ENCODE results near the gene CCNY.
"Not testable (repeated sequence)": the region's sequence is repeated elsewhere in the genome, so short reads cannot be mapped to it uniquely, and the experiment has no call there.

The CCNY gene

GRCh38 chr10:35493196-35494118 lies 157.1 kb downstream of the CCNY start:
- DNase-seq, result no peak

DNA sequence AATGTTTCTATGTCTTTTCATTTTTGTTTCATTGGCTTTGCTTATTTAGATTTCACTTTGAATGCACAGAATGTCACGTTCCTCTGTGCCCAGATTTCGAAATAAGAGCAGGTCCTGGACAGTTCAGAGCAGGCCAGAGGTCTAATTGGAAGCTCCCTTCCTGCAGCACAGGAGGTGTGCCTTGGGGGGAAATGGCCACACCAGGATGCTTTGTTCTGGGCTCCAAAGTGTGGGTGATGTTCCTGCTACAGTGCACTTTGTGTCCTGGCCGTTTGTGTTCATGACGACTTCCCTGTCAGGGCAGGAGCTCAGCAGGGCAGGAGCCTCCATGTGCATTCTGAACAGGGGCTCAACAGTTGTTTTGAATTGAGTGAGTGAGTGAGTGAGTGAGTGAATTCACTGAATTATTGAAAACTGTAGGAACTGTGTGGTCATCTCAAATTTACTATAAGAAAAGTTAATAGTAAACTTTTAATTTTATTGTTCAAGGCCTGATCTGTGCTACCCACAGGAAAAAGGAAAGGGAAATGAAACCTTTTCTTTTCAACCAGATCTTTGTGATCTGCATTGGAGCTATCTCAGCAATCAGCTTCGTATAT lies 159.3 kb downstream of the CCNY start:
- no peak for DNase-seq

DNA sequence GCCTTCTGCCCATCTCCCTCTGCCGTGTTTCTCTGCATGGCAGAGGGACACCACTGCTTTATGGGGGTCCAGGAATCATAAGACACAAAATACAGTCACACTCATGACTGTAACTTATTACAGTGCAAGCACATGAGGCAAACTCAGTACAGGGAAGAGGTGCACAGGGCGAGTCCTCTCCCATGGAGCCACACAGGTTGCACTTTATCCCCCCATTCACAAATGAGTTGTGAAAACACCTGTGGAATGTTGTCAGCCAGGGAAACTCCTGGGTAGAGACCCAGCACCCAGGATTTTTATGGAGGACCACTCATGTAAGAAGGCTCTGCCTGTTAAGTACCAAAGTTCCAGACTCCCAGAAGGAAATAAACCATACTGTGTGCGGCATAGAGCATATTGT lies 161.6 kb downstream of the CCNY start:
- DNase-seq, result no peak

- no peak for DNase-seq
Observed at GRCh38 chr10:35498693-35499092, 162.4 kb downstream of the CCNY start.

DNA sequence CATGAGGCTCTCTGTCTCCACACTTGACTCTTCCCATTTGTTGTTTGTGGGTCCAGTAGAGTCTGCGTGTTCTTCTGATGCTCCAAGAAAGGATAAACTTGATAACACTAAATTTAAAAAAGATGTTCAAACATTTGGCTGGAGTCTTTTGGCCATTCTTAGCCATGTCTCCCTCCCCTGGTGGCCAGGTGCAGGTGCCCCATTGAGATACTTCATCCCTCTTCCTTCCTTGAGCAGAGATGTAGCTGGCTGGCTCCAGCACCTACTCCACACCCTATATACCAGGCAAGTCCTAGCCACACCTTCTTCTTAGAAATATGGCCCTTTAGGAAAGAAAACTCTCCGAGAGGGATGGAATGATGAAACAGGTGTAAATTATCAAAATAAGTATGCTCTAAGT lies 165.6 kb downstream of the CCNY start:
- DNase-seq, result no peak

- no peak for DNase-seq
Observed at GRCh38 chr10:35502692-35503091, 166.4 kb downstream of the CCNY start.

DNA sequence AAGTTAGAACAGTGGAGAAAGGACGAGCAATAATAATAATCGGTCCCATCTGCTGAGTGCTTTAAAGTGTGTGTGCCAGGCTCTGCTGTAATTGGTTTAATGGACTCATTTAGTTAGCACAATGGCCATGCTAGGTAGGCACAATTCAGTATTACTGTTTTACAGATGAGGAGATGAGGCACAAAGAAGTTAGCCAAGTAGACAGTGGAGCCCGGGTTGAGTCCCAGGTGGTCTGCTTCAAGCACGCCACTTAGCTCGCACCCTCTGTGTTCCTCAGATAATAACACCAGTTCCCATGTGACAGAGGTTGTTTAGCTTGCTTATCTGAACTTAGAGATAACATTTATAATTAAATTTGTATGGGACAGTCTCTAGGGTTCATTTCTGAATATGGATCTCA lies 167.3 kb downstream of the CCNY start:
- peak; percentile 40 for DNase-seq

DNA sequence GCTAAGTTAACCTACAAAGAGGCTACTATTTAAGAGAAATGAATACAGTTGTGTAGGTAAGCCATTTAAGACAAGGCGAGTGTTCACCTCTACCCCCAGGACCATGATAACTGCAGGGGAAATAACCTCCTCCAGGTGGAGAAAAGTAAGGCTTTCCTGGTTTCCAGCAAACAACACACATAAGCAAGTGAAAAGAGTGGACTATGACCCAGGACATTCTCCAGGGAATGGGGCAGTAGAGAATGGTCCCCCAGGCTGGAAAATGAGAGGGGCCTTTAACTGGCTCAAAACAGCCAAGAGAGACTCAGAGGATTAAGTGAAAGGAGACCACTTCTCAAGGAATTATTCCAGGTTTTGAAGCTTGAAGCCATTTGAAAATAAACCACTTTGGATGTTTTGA lies 167.8 kb downstream of the CCNY start:
- no peak for DNase-seq

- no peak for DNase-seq
Observed at GRCh38 chr10:35505241-35505873, 169.0 kb downstream of the CCNY start.

DNA sequence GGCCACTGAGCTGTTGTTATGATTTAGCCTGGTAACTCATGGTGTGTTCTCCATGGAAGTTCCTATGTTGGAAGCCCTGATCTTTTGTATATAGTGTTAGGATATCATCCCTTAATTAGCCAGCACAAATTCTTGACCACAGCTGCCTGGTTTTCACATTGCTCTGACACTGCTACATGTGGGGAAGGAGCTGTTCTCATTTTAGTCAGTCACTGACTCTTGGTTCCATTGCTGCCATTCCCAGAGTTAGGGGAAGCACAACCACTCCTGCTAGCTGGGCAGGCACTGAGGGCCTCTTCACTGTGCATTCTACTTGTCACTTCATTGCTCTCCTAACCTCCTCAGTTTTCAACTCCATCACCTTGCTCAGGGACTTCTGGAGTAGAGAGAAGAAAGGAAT lies 170.4 kb downstream of the CCNY start:
- no peak for DNase-seq

GRCh38 chr10:35507519-35508109 lies 171.3 kb downstream of the CCNY start:
- DNase-seq, result no peak

GRCh38 chr10:35508647-35509046 lies 172.3 kb downstream of the CCNY start:
- no peak for DNase-seq

DNA sequence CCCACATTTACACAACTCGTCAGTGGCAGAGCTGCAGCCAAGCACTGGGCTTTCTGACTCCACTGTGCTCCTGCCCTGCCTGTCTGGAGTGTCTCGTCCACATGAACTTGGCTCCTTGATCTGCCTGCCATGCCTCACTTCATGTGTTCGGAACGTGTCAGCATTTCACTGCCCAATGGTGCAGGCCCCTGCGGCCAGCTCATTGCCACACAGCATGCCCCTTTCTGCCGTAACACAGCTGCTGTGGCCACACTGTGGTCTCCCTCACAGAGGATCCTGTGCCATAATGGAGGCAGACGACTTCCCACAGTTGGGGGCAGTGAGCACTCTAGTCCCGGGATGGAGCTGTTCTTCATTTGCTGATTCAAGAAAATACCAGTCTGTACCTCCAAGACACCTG lies 174.6 kb downstream of the CCNY start:
- no peak for DNase-seq

GRCh38 chr10:35511647-35512046 lies 175.3 kb downstream of the CCNY start:
- no peak for DNase-seq

GRCh38 chr10:35516102-35516670 lies 179.9 kb downstream of the CCNY start:
- DNase-seq, result no peak

DNA sequence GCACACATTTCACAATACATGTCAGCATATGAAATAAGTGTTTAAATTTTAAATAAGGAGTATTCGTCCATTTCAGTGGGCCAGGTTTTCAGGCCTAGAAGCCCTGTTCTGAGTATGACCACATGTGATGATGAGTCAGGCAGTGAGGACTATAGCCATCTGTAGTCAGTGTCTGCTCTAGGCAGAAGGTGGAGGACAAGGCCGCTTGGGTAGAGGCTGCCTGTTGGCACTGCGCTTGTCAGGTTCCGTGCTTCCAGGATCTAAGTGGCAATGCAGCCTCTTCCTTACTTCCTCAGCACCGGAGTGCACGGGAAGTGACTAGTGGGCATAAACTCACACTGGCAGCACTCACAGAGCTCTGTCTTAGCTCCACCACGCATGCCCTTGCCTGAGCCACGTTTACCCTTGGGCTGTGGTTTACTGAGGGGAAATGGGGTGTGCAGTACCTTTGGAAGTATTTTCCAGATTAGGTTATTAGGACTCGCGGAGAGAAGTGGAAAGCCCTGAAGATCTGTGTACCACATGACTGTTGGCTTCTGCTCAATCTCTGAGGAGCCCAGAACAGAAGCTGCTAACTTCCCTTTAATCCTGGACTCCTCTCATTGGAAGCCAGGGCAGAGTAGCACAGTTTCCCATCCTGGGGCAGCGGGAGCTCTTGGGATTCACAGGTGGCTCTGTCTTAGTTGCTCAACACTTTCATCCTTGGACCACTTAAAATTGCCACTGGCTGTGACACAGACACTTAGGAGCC lies 181.3 kb downstream of the CCNY start:
- no peak for DNase-seq

- DNase-seq, result not testable (repeated sequence)
Observed at GRCh38 chr10:35518187-35518586, 181.9 kb downstream of the CCNY start.

DNA sequence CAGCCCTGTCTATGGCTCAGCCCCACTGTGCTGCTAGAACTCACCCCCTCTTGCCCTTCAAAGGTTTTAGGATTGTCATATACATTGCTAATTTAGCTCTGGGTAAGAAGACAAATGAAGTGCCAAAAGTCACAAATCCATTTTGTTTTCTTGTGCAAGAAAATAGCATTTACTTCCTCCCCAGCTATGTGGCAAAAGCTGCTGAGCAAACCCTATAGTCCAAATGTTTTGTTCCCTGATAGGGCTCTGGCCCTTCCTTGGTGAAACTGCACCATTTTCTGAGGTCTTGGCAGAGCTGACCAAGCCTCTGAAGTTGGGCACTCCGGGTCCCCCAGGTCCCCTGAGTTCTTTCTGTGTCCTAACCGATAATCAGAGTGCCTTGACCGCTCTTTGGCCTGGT lies 184.7 kb downstream of the CCNY start:
- no peak for DNase-seq

DNA sequence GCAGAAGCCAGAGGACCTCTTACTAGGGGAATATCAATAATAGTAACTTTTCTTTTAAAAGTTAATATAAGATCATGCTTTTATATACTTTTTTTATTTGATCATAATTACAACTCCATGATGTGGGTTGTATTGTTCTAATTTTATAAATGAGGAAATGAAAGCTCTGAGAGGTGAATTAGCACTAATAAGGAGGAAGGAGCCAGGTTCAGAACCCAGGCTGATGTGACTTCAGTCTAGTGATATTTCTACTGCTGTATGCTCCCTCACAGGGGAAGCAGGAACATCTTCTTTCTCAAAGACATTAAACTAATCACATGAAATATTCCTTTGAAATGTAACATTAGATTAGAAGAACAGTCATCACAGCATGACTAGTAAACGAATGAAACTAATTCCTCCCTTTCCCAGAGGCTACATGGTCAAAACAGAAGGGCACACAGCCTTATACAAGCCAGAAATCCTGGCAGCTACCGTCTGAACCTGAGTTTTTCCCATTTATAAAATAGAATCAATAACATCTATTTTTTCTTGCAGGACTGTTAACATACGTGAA lies 187.4 kb downstream of the CCNY start:
- DNase-seq, result no peak

DNA sequence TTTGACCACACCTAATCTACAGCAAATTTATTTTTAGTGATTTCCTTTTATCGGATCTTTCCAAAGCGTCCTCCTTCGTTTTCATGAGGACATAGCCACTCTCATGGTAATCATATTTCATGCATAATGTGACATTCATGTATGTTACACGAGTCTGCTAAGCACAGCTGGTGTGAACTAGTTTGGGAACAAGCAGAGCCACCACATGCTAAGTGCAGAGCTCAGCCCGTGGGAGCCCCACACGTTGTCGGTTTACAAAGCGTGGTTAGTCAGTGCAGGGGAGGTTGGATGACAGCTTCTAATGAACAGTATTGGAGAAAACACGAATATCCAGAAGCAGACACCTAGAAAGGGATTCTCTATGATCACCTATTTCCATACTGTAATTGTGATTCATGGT lies 190.4 kb downstream of the CCNY start:
- no peak for DNase-seq

DNA sequence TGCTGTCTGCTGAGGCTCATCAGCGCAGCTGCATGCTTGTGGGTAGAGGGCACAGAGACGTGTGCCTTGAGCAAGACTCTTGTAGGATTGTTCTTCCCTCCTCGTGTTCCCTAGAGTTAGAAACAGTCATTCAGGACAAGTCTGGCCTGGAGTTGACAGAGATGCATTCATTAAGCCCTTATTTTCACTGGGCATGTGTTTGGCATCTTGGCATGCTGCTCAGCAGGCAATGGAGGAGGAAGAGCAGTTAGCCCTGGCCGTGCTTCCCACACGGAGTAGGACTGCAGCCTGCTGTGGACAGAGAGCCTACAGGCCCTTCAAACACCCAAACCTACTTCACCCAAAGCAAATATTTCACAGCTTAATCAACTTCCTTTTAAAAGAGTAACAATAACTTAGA lies 195.8 kb downstream of the CCNY start:
- DNase-seq, result no peak

GRCh38 chr10:35533565-35533964 lies 197.3 kb downstream of the CCNY start:
- DNase-seq, result peak; percentile 53

Data from hematopoietic multipotent progenitor cell treated with erythropoietin and hydrocortisone succinate and interleukin-3 and kit ligand, for 6 days (in vitro differentiated cells).